ENCODE measurements around the gene CDH5.
"Not testable (repeated sequence)": the region's sequence is repeated elsewhere in the genome, so short reads cannot be mapped to it uniquely, and the experiment has no call there.

Gene CDH5, protein sequence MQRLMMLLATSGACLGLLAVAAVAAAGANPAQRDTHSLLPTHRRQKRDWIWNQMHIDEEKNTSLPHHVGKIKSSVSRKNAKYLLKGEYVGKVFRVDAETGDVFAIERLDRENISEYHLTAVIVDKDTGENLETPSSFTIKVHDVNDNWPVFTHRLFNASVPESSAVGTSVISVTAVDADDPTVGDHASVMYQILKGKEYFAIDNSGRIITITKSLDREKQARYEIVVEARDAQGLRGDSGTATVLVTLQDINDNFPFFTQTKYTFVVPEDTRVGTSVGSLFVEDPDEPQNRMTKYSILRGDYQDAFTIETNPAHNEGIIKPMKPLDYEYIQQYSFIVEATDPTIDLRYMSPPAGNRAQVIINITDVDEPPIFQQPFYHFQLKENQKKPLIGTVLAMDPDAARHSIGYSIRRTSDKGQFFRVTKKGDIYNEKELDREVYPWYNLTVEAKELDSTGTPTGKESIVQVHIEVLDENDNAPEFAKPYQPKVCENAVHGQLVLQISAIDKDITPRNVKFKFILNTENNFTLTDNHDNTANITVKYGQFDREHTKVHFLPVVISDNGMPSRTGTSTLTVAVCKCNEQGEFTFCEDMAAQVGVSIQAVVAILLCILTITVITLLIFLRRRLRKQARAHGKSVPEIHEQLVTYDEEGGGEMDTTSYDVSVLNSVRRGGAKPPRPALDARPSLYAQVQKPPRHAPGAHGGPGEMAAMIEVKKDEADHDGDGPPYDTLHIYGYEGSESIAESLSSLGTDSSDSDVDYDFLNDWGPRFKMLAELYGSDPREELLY

GRCh38 chr16:66366433-66367299 is at the start of gene CDH5:
CDH5 (plus strand) TSS chr16:66366691; CDS start chr16:66379338, 12,647 bp downstream.
- DNase-seq = no peak

- no peak for DNase-seq
These were observed 48.0 kb upstream of the CDH5 start for GRCh38 chr16:66318505-66318904.

DNA sequence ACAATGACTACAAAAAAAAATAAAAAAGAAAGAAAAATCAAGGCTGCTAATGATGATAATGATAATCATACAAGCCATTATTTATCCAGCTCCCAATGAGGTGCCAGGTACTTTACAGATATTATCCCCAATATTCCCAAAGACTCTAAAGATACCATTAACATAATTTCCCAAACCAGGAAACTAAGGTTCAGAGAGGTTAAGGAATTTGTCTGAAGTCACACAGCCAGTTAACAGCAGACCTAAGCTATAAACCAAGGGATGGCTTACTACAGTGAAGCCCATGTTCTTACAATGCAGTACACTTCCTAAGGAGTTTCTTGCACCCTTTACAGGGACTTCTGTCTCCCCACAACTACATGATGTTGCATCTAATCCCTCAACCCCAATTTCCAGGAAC is 45.7 kb upstream of the CDH5 start:
- DNase-seq = no peak

GRCh38 chr16:66322174-66322573 is 44.3 kb upstream of the CDH5 start:
- no peak for DNase-seq

GRCh38 chr16:66324815-66325515 is 41.5 kb upstream of the CDH5 start:
- no peak for DNase-seq

- DNase-seq = no peak
These were observed 40.6 kb upstream of the CDH5 start for GRCh38 chr16:66325717-66326376.

DNA sequence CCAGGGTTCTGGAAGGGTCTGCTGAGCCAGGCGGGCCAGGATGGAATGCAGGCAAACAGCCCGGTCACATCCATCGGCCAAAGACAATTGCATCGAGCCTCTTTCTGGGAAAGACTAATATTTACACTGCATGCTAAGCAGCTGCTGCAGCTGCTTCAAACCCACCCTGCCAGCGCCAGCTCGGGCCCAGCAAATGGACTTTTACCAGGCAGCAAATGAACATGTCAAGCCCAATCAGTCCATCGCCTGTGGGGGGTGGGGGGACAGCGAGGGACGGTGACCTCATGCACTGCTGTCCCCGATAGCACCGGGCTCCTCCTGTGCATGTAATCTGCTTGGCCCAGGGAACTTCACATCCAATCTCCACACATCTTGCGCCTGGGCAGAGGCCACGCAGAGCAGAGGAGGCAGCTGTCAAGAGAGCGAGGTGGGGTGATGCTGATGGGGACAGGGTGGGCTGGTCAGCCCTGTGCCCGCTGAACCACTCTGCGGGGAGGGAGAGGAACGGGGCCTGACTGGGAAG is 39.4 kb upstream of the CDH5 start:
- no peak for DNase-seq

DNA sequence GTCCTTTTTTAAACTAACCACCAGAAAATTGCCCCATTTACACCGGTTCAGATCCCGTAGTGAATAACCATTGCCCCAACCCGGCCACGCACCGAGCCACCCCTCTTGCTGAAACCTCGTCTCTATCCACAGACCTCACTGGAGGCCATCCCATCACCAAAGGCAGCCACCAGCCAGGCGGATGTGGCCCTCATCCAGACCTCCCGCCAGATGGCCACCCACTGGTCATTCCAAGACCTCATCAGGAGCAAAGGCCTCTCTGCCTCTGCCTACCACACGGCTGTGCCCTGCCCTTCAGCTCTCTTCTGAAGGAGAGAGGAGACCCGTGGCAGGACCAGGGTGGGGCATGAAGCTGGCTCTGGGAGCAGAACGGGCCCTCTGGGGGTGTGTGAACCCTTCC is 38.2 kb upstream of the CDH5 start:
- DNase-seq = no peak

- not testable (repeated sequence) for DNase-seq
These were observed 35.0 kb upstream of the CDH5 start for GRCh38 chr16:66331464-66331863.

- DNase-seq = no peak
These were observed 33.6 kb upstream of the CDH5 start for GRCh38 chr16:66332634-66333610.

DNA sequence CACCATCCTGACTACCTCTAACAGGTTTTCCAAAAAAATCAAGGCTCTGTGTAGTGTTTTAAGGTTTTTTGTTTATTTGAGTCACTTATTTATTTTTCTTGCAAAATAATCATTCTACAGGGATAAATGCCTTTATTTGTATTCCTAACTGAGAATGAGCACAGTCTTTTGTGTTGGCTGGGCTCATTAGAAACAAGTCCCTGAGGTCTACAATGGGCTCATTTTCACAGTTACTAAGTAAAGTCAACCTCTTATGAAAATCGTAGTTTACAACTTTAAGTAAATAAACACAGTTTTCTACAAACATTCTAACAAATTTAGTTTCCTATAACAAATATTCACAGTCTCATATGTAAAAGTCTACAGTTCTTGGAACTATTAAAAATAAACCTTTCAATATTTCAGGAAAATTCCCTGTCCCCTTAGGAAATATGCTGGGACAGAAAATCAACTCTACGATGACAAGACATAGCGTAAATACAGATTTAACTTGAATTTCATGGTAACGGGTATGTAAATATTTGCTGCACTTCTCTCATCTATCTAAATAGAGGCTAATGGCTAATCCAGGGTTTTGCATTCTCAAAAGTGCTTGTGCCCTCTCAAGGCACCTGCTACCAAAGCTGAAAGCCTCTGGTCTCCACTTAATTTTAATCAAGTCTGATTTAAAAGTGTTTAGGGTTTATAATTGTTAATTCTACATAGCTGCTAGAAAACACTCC is 31.5 kb upstream of the CDH5 start:
- no peak for DNase-seq

GRCh38 chr16:66335704-66336329 is 30.7 kb upstream of the CDH5 start:
- DNase-seq = no peak

- no peak for DNase-seq
These were observed 28.9 kb upstream of the CDH5 start for GRCh38 chr16:66337463-66338188.

- no peak for DNase-seq
These were observed 24.1 kb upstream of the CDH5 start for GRCh38 chr16:66342294-66342900.

- DNase-seq = no peak
These were observed 21.9 kb upstream of the CDH5 start for GRCh38 chr16:66344533-66345145.

DNA sequence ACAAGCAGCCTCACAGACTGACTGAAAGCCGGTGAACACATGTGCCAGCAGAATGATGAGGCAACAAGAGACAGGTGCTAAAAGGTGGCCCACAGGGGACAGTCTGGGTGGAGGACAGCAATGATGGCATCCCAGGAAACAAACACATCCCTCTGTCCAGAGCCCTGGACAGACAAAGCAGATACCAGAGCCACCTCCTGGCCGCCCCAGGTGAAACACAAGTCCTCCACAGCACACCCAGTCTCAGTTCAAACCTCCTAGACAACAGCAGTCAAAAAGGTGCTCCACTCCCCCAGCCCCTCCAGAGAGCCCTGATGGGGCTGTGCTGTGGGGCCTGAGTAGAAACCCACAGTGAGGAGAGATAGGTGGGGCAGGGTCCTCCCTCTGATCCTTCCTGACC is 20.3 kb upstream of the CDH5 start:
- no peak for DNase-seq

DNA sequence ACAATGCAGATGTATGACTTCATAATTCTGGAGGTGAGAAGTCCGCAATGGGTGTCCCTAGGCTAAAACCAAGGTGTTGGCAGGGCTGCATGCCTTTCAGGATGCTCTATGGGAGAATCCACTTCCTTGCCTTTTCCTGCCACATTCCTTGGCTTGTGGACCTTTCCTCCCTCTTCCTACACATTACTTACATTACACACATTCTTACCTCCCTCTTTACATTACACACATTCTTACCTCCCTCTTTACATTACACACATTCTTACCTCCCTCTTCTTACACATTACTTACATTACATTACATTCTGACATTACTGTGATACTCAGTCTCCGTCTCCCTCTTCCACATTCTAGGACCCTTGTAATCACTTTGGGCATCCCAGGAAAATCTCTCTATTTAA is 14.2 kb upstream of the CDH5 start:
- no peak for DNase-seq

- DNase-seq = no peak
These were observed 13.4 kb upstream of the CDH5 start for GRCh38 chr16:66353055-66353454.

All from SIG-M5 (cell line).